PFSK-1 (cell line): ENCODE data around the gene OR5K3.

Experiments used
- FOXP2 ChIP-seq: optimal IDR thresholded peaks from 2 replicates; pipeline ENCODE3; 2011; ENCODE audit warnings: borderline replicate concordance, control low read depth, inconsistent platforms; ENCODE audit not compliant: insufficient read depth; ENCODE audit errors: extremely low read length, extremely low read depth
- POLR2AphosphoS5 ChIP-seq: IDR thresholded peaks from 2 replicates; pipeline ENCODE4 v1.6.1; 2012; ENCODE audit warnings: low read depth, mild to moderate bottlenecking, control low read depth, low read length, moderate library complexity
- SIN3A ChIP-seq: IDR thresholded peaks from 2 replicates; pipeline ENCODE4 v1.6.1; 2012; ENCODE audit warnings: mild to moderate bottlenecking, low read length, moderate library complexity, borderline replicate concordance; ENCODE audit not compliant: insufficient read depth
- TAF1 ChIP-seq: IDR thresholded peaks from 2 replicates; pipeline ENCODE4 v1.6.1; 2012; ENCODE audit warnings: low read length, control low read depth, borderline replicate concordance; ENCODE audit not compliant: insufficient read depth
- TF ChIP-seq, protein P1 (sequence below), 2 experiments: IDR thresholded peaks; 2 replicates each; pipeline versions ENCODE4 v1.6.1 to v1.8.0; 2011 to 2012; ENCODE audit warnings: low read depth in 2 of 2, low read length in 2 of 2, control low read depth in 1 of 2, inconsistent platforms in 1 of 2, mild to moderate bottlenecking in 1 of 2, moderate library complexity in 1 of 2; ENCODE audit not compliant: insufficient read depth in 1 of 2

DNA sequence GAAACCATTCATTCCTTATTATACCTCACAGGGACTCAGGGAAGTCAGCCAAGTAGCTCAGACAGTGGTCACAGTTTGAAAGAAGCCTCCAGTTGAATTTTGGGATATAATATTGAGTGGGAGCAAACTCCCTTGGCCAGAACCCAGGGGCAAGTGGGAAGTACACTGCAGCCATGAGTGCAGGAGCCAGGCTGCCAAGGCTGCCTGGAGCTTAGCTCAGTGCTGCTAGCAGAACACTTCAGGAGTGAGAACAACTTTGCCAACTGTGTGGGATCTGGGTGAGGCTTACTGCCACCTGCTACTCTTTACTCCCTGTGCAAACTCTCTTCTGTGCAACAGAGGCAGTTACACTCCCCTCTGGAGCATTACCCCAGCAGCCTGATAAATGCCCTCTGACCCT, 4.6 kb downstream of the OR5K3 start:
- TF ChIP-seq SIN3A = no peak
- no peak for TF ChIP-seq POLR2AphosphoS5
- TF ChIP-seq, protein P1, sequence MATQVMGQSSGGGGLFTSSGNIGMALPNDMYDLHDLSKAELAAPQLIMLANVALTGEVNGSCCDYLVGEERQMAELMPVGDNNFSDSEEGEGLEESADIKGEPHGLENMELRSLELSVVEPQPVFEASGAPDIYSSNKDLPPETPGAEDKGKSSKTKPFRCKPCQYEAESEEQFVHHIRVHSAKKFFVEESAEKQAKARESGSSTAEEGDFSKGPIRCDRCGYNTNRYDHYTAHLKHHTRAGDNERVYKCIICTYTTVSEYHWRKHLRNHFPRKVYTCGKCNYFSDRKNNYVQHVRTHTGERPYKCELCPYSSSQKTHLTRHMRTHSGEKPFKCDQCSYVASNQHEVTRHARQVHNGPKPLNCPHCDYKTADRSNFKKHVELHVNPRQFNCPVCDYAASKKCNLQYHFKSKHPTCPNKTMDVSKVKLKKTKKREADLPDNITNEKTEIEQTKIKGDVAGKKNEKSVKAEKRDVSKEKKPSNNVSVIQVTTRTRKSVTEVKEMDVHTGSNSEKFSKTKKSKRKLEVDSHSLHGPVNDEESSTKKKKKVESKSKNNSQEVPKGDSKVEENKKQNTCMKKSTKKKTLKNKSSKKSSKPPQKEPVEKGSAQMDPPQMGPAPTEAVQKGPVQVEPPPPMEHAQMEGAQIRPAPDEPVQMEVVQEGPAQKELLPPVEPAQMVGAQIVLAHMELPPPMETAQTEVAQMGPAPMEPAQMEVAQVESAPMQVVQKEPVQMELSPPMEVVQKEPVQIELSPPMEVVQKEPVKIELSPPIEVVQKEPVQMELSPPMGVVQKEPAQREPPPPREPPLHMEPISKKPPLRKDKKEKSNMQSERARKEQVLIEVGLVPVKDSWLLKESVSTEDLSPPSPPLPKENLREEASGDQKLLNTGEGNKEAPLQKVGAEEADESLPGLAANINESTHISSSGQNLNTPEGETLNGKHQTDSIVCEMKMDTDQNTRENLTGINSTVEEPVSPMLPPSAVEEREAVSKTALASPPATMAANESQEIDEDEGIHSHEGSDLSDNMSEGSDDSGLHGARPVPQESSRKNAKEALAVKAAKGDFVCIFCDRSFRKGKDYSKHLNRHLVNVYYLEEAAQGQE (IDR thresholded peaks at IDR 0.05; ENCODE audit: insufficient read depth in 1 of 2, low read depth in 2 of 2, low read length in 2 of 2) = no peak
- TF ChIP-seq FOXP2 = no peak
- no peak for TF ChIP-seq TAF1
